HCT116 (cell line): ENCODE results near the gene SGMS1. TPM values are rescaled to one million over a fixed set of nuclear protein-coding genes. Genes with fewer than 3 reads are reported as not detected.

Source experiments
- ATAC-seq: fragments of 200-7000 bp; cut with Tn5 transposase; 2 replicates; pipeline ENCODE4 v1.9.1; 2020; ENCODE audit warnings: mild to moderate bottlenecking, moderate library complexity
- BruUV-seq: library from RNA; stranded (reverse); fragments of 400-500 nt; replicated peaks from 2 replicates; lab custom pipeline; 2021; lab: Mats Ljungman, UMichigan
- CTCF ChIA-PET: fragments of 300-600 bp; sonication (Branson Sonifier 250); formaldehyde crosslinking; loops from one replicate; lab custom pipeline; 2021; ENCODE audit warnings: antibody characterized with exemption; lab: Charles Lee
- POLR2A ChIA-PET: fragments of 300-600, 350-600 bp; sonication (Branson Sonifier 250); formaldehyde crosslinking; loops from one replicate; lab custom pipeline; 2021; ENCODE audit warnings: antibody characterized with exemption; lab: Charles Lee
- RAD21 ChIA-PET, 2 experiments: fragments of 300-600 bp; sonication (Branson Sonifier 250); formaldehyde crosslinking; loops; one replicate each; lab custom pipeline; 2023; ENCODE audit warnings: low total read pairs in 2 of 2; ENCODE audit not compliant: uncharacterized antibody in 2 of 2, unreplicated experiment in 2 of 2, low non-redundant PET in 1 of 2; lab: Charles Lee
- DNase-seq: peaks from one replicate; pipeline ENCODE4 v3.0.0-alpha.2; 2010; ENCODE audit warnings: low read depth, low spot score
- H2AFZ ChIP-seq: fragments of 200-600 bp; shearing (Covaris generic), sonication (generic); 2 replicates; pipeline ENCODE4 v1.6.1; 2017; ENCODE audit warnings: low read depth, mixed run types, mixed read lengths, antibody characterized with exemption, low read length; ENCODE audit not compliant: poor library complexity, severe bottlenecking
- H3K27ac ChIP-seq: 2 replicates; pipeline ENCODE4 v1.5.1; 2012; ENCODE audit warnings: low read depth, low read length
- H3K27me3 ChIP-seq: fragments of 200-600 bp; sonication (generic); 2 replicates; pipeline ENCODE4 v1.6.1; 2016; ENCODE audit warnings: mixed run types, low read length, mixed read lengths; ENCODE audit not compliant: insufficient read depth
- H3K36me3 ChIP-seq, 2 experiments: fragments of 200-500 bp in 1 of 2; fragments of 200-600 bp in 1 of 2; sonication (Bioruptor generic) in 1 of 2; sonication (generic) in 1 of 2; 2 replicates each; pipeline versions ENCODE4 v1.5.1 to v1.6.1; 2014 to 2016; ENCODE audit warnings: low read length in 2 of 2, inconsistent platforms in 1 of 2, mixed read lengths in 1 of 2, mixed run types in 1 of 2; ENCODE audit not compliant: insufficient read depth in 2 of 2, control insufficient read depth in 1 of 2
- H3K4me1 ChIP-seq, 2 experiments: fragments of 200-600 bp in 1 of 2; sonication (generic) in 1 of 2; 2 replicates each; pipeline versions ENCODE4 v1.5.1 to v1.6.1; 2012 to 2017; ENCODE audit warnings: low read length in 2 of 2, inconsistent platforms in 1 of 2, mild to moderate bottlenecking in 1 of 2, mixed read lengths in 1 of 2, mixed run types in 1 of 2, moderate library complexity in 1 of 2; ENCODE audit not compliant: insufficient read depth in 2 of 2, control insufficient read depth in 1 of 2
- H3K4me2 ChIP-seq: fragments of 200-600 bp; sonication (generic); 2 replicates; pipeline ENCODE4 v1.6.1; 2017; ENCODE audit warnings: mixed run types, low read length, mixed read lengths
- H3K4me3 ChIP-seq, 2 experiments: fragments of 200-600 bp in 1 of 2; sonication (generic) in 1 of 2; replicated peaks in 1 of 2; 2 replicates each; pipeline ENCODE4 v1.5.1; 2011 to 2016; ENCODE audit warnings: low read length in 2 of 2, control low read depth in 1 of 2, low read depth in 1 of 2, mild to moderate bottlenecking in 1 of 2, mixed read lengths in 1 of 2, mixed run types in 1 of 2
- H3K79me2 ChIP-seq: fragments of 200-600 bp; sonication (generic); 2 replicates; pipeline ENCODE4 v1.6.1; 2017; ENCODE audit warnings: mild to moderate bottlenecking, mixed run types, low read length, moderate library complexity, mixed read lengths; ENCODE audit not compliant: insufficient read depth
- H3K9ac ChIP-seq: fragments of 200-600 bp; sonication (generic); 2 replicates; pipeline ENCODE4 v1.6.1; 2016; ENCODE audit warnings: low read length, mixed read lengths
- H3K9me2 ChIP-seq: fragments of 200-600 bp; sonication (generic), shearing (Covaris generic); 2 replicates; pipeline ENCODE4 v1.6.1; 2017; ENCODE audit warnings: mixed run types, mild to moderate bottlenecking, moderate library complexity; ENCODE audit not compliant: insufficient read depth
- H3K9me3 ChIP-seq, 2 experiments: fragments of 200-500 bp in 1 of 2; fragments of 200-600 bp in 1 of 2; sonication (Bioruptor generic) in 1 of 2; sonication (generic) in 1 of 2; 2 replicates each; pipeline ENCODE4 v1.6.1; 2014 to 2017; ENCODE audit warnings: low read length in 2 of 2, mixed read lengths in 2 of 2, inconsistent platforms in 1 of 2, low read depth in 1 of 2, mild to moderate bottlenecking in 1 of 2, mixed run types in 1 of 2, moderate library complexity in 1 of 2; ENCODE audit not compliant: control insufficient read depth in 1 of 2, insufficient read depth in 1 of 2
- H4K20me1 ChIP-seq: fragments of 200-600 bp; sonication (generic), shearing (Covaris generic); 2 replicates; pipeline ENCODE4 v1.6.1; 2017; ENCODE audit warnings: mixed run types, mild to moderate bottlenecking, moderate library complexity; ENCODE audit not compliant: insufficient read depth
- CBX3 ChIP-seq: IDR thresholded peaks from 2 replicates; pipeline ENCODE4 v1.6.1; 2012; ENCODE audit warnings: low read depth
- CEBPB ChIP-seq: IDR thresholded peaks from 2 replicates; pipeline ENCODE4 v1.6.1; 2012; ENCODE audit warnings: low read depth
- EGR1 ChIP-seq: IDR thresholded peaks from 2 replicates; pipeline ENCODE4 v1.6.1; 2012; ENCODE audit warnings: low read depth
- ELF1 ChIP-seq: IDR thresholded peaks from 2 replicates; pipeline ENCODE4 v1.6.1; 2012; ENCODE audit warnings: low read depth, borderline replicate concordance
- EZH2phosphoT487 ChIP-seq: fragments of 200-600 bp; IDR thresholded peaks from 2 replicates; pipeline ENCODE4 v1.6.1; 2018; ENCODE audit warnings: antibody characterized with exemption, borderline replicate concordance
- JUND ChIP-seq: IDR thresholded peaks from 2 replicates; pipeline ENCODE4 v1.6.1; 2012
- POLR2AphosphoS5 ChIP-seq: IDR thresholded peaks from 2 replicates; pipeline ENCODE4 v1.6.1; 2011; ENCODE audit warnings: mild to moderate bottlenecking, low read depth, low read length, moderate library complexity
- RAD21 ChIP-seq: IDR thresholded peaks from 2 replicates; pipeline ENCODE4 v1.6.1; 2012; ENCODE audit warnings: low read depth, mild to moderate bottlenecking
- SP1 ChIP-seq: IDR thresholded peaks from 2 replicates; pipeline ENCODE4 v1.6.1; 2012; ENCODE audit warnings: low read depth
- SRF ChIP-seq: IDR thresholded peaks from 2 replicates; pipeline ENCODE4 v1.6.1; 2012; ENCODE audit warnings: low read depth
- TCF7L2 ChIP-seq: IDR thresholded peaks from 2 replicates; pipeline ENCODE4 v1.7.0; 2011; ENCODE audit warnings: borderline replicate concordance, inconsistent platforms; ENCODE audit not compliant: insufficient read depth, insufficient read length; ENCODE audit errors: extremely low read depth
- YY1 ChIP-seq: IDR thresholded peaks from 2 replicates; pipeline ENCODE4 v1.6.1; 2011; ENCODE audit warnings: low read length, low read depth, moderate library complexity, mild to moderate bottlenecking; ENCODE audit not compliant: insufficient replicate concordance; ENCODE audit errors: extremely low read depth
- ZFX ChIP-seq: fragments of 450-650 bp; IDR thresholded peaks from 2 replicates; pipeline ENCODE4 v1.6.1; 2017
- ZNF274 ChIP-seq: fragments of 200-500 bp; sonication (Bioruptor generic); IDR thresholded peaks from 2 replicates; pipeline ENCODE4 v1.6.1; 2014; ENCODE audit warnings: mild to moderate bottlenecking, low read depth, low read length, inconsistent platforms
- intact Hi-C: fragments of 100-400 bp; cut with micrococcal nuclease; formaldehyde crosslinking; loops from 2 replicates; pipeline ENCODE4 v1.10.0; 2022
- total RNA-seq: library from RNA; stranded (reverse); gene quantifications from one replicate; pipeline ENCODE4 v1.2.1, GENCODE V29; 2021; ENCODE audit not compliant: unreplicated experiment
- TF ChIP-seq, protein P1 (sequence below): IDR thresholded peaks from 2 replicates; pipeline ENCODE4 v1.6.1; 2012; ENCODE audit warnings: low read depth
- TF ChIP-seq, protein P2 (sequence below): IDR thresholded peaks from 2 replicates; pipeline ENCODE4 v1.6.1; 2012
- TF ChIP-seq, protein P3 (sequence below): IDR thresholded peaks from 2 replicates; pipeline ENCODE4 v1.6.1; 2012
- TF ChIP-seq, protein P4 (sequence below), 3 experiments: fragments of 200-600 bp in 1 of 3; sonication (generic) in 1 of 3; IDR thresholded peaks in 2 of 3; conservative IDR thresholded peaks in 1 of 3; 2 replicates each; pipeline ENCODE4 v1.5.1; 2012 to 2017; ENCODE audit warnings: low read depth in 2 of 3, low read length in 2 of 3, antibody characterized with exemption in 1 of 3, borderline replicate concordance in 1 of 3, control low read depth in 1 of 3, mild to moderate bottlenecking in 1 of 3, mixed read lengths in 1 of 3, mixed run types in 1 of 3, moderate library complexity in 1 of 3; ENCODE audit not compliant: insufficient read depth in 1 of 3

SGMS1 gene
- total RNA-seq, 1 experiment from 2014 or later, result 29.1 TPM

DNA sequence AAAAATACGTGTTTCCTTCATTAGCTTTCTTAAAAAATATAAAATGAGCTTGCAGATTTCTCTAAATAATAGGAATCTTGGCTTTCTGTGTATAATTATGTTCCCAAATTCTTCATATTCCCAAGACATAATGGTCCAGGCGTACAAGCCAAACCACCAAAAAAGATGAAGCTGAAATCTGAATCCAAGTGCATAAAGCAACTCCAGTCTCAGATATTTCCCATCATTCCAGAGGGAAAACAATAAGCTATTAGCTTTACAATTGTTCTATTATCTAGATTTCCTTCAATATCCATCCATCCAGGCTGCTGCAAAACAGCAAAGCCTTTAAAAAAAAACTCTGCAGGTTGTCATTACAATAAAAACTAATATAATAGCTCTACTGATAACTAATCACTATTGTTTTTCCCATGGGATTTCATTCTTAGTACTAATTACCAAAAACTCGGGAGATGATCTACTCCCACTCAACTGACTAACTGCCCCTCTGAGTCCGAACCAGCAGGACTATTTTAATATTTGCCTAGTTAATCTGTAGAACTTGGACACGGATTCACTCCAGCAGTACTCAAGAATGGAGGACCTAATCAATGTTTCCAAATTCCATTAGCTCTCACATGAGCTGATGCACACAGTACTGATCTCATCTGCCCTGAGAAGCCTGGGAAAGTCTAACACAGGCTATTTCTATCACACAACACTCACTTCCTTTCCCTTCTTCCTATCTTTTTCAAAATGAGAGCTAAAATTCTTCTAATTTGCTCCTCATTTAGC, 263.5 kb downstream of the SGMS1 start:
- peaks cover 0 to 3% of the 10 kb centered on the region in 2 experiments; a peak in 1 of 4 replicates for H3K4me1 ChIP-seq

More for the DNA sequence above, 263.5 kb downstream of the SGMS1 start:
- Histone ChIP-seq H3K9me2 (no peaks in the 10 kb centered on the region), H3K36me3 (no peaks in the 10 kb centered on the region), H3K9ac (no peak overlapping the region), H3K9me3 (no peaks in the 10 kb centered on the region), H3K27ac (no peak overlapping the region), H3K4me3 (no peak overlapping the region), H3K4me2 (no peak overlapping the region), H3K79me2 (no peaks in the 10 kb centered on the region; the same call in 1 of the 2 replicates), H2AFZ (no peak overlapping the region), H4K20me1 (no peaks in the 10 kb centered on the region), H3K27me3 (no peaks in the 10 kb centered on the region)
- intact Hi-C loops, result no loop called here
- TF ChIP-seq, protein P1, sequence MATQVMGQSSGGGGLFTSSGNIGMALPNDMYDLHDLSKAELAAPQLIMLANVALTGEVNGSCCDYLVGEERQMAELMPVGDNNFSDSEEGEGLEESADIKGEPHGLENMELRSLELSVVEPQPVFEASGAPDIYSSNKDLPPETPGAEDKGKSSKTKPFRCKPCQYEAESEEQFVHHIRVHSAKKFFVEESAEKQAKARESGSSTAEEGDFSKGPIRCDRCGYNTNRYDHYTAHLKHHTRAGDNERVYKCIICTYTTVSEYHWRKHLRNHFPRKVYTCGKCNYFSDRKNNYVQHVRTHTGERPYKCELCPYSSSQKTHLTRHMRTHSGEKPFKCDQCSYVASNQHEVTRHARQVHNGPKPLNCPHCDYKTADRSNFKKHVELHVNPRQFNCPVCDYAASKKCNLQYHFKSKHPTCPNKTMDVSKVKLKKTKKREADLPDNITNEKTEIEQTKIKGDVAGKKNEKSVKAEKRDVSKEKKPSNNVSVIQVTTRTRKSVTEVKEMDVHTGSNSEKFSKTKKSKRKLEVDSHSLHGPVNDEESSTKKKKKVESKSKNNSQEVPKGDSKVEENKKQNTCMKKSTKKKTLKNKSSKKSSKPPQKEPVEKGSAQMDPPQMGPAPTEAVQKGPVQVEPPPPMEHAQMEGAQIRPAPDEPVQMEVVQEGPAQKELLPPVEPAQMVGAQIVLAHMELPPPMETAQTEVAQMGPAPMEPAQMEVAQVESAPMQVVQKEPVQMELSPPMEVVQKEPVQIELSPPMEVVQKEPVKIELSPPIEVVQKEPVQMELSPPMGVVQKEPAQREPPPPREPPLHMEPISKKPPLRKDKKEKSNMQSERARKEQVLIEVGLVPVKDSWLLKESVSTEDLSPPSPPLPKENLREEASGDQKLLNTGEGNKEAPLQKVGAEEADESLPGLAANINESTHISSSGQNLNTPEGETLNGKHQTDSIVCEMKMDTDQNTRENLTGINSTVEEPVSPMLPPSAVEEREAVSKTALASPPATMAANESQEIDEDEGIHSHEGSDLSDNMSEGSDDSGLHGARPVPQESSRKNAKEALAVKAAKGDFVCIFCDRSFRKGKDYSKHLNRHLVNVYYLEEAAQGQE, result no peak
- TF ChIP-seq ZFX (no peak), TCF7L2 (no peak), EZH2phosphoT487 (no peak), ELF1 (no peak), YY1 (no peak), ZNF274 (no peak), RAD21 (no peak), CEBPB (no peak), JUND (no peak), CBX3 (no peak), POLR2AphosphoS5 (no peak), EGR1 (no peak), SP1 (no peak), SRF (no peak)
- TF ChIP-seq, protein P2, sequence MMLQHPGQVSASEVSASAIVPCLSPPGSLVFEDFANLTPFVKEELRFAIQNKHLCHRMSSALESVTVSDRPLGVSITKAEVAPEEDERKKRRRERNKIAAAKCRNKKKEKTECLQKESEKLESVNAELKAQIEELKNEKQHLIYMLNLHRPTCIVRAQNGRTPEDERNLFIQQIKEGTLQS, result no peak
- TF ChIP-seq, protein P3, sequence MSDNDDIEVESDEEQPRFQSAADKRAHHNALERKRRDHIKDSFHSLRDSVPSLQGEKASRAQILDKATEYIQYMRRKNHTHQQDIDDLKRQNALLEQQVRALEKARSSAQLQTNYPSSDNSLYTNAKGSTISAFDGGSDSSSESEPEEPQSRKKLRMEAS, result no peak
- TF ChIP-seq, protein P4, sequence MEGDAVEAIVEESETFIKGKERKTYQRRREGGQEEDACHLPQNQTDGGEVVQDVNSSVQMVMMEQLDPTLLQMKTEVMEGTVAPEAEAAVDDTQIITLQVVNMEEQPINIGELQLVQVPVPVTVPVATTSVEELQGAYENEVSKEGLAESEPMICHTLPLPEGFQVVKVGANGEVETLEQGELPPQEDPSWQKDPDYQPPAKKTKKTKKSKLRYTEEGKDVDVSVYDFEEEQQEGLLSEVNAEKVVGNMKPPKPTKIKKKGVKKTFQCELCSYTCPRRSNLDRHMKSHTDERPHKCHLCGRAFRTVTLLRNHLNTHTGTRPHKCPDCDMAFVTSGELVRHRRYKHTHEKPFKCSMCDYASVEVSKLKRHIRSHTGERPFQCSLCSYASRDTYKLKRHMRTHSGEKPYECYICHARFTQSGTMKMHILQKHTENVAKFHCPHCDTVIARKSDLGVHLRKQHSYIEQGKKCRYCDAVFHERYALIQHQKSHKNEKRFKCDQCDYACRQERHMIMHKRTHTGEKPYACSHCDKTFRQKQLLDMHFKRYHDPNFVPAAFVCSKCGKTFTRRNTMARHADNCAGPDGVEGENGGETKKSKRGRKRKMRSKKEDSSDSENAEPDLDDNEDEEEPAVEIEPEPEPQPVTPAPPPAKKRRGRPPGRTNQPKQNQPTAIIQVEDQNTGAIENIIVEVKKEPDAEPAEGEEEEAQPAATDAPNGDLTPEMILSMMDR (IDR thresholded peaks at IDR 0.05 in 2 of 3, conservative IDR thresholded peaks at IDR 0.05 in 1 of 3; ENCODE audit: borderline replicate concordance in 1 of 3, insufficient read depth in 1 of 3, low read depth in 2 of 3, low read length in 2 of 3), result no peak
- POLR2A ChIA-PET, result no interaction called here
- RAD21 ChIA-PET, result no interaction called here
- no peak for ATAC-seq
- no peak for DNase-seq
- BruUV-seq, result no TSS peak
- CTCF ChIA-PET, result interaction anchor here (1.4 to 3.5 kb wide), 2 partner anchors 7 to 9 kb away, joined by 4 to 10 read pairs; no protein-coding TSS in a partner anchor
